Measurements from ENCODE around the gene CLASP1. TPM values are rescaled to one million over a fixed set of nuclear protein-coding genes. Genes with fewer than 3 reads are reported as not detected.

CLASP1 gene
- total and polyA plus RNA-seq, 2 donors (not counting 3 experiments of a cell fraction or from before 2014, with no cell fraction given), result 10.0 to 57.9 TPM

- ChIA-PET CTCF (interaction anchor here (1.4 kb wide), 1 partner anchor 10 kb away, joined by 7 read pairs; no protein-coding TSS in a partner anchor), POLR2A (interaction anchor here (0.9 kb wide), 1 partner anchor 17 kb away, joined by 3 read pairs; the partner anchor contains the start of gene RNU4ATAC)
- DNase-seq (ENCODE audit: low read depth, low spot score), result no peak
- no peaks in the 10 kb centered on the region for H3K9me1 ChIP-seq (replicated peaks; ENCODE audit: control insufficient read depth, extremely low read depth, insufficient read depth, low read length)
- H3K27me3 ChIP-seq (ENCODE audit: control insufficient read depth in 2 of 2, insufficient read depth in 2 of 2, low read length in 2 of 2), result no peaks in the 10 kb centered on the region
- dilution Hi-C loops (cut with MboI; ENCODE audit: extremely low pct_ligation_motif_present, low sequenced_read_pairs) (no loop called here), intact Hi-C loops (cut with micrococcal nuclease) (no loop called here)
- H3K27ac ChIP-seq (ENCODE audit: insufficient read depth, low read depth, low read length), result no peak overlapping the region
- H3K4me3 ChIP-seq (replicated peaks in 1 of 3; ENCODE audit: insufficient read depth in 1 of 3, low read depth in 1 of 3, low read length in 3 of 3), result no peak overlapping the region
- peaks cover 3% of the 10 kb centered on the region for H4K20me1 ChIP-seq (replicated peaks; ENCODE audit: control insufficient read depth, extremely low read depth, insufficient read depth, low read length)
- no TSS peak for BruUV-seq (replicated peaks)
- H3K9ac ChIP-seq (replicated peaks; ENCODE audit: extremely low read depth, insufficient read depth, low read length), result no peak overlapping the region
- TF ChIP-seq EZH2 (IDR thresholded peaks at IDR 0.05; ENCODE audit: borderline replicate concordance, low read depth, low read length, severe bottlenecking) (no peak), POLR2A (IDR thresholded peaks at IDR 0.05; ENCODE audit: low read depth, low read length) (no peak)
- no peaks in the 10 kb centered on the region for H3K4me1 ChIP-seq (ENCODE audit: control insufficient read depth, extremely low read depth, insufficient read depth, low read length)
- no peak overlapping the region for H3K4me2 ChIP-seq (ENCODE audit: insufficient read depth, low read length)
- FAIRE-seq, result no peak
- peaks cover 4% of the 10 kb centered on the region for H3K79me2 ChIP-seq (ENCODE audit: control insufficient read depth, insufficient read depth, low read length)
- no peak overlapping the region for H2AFZ ChIP-seq (ENCODE audit: low read depth, low read length)
- H3K9me3 ChIP-seq (replicated peaks; ENCODE audit: control insufficient read depth, insufficient read depth, low read length), result no peaks in the 10 kb centered on the region
- H3K36me3 ChIP-seq (ENCODE audit: control insufficient read depth in 2 of 2, extremely low read depth in 1 of 2, insufficient read depth in 2 of 2, low read length in 2 of 2), result peaks cover 6 to 9% of the 10 kb centered on the region in 2 experiments
Measured at GRCh38 chr2:121513597-121514333, 135.5 kb downstream of the CLASP1 start.

DNA sequence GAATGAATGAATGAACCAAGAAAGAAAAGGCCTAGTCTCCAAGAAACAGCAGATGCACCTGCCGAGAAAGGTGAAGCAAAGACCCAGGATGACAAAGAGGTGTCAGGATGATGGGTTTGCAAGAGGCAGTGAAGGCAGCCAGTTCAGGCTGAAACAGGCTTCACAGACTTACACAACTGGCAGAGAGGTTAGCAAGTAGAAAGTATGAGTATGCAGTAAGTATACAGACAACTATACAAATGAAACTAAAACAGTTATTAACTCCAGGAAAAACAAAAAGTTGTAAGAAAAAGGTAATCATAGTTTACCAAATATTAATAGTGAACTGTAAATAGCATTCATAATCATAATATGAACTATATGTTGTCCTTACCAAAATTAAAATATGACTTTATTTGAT, 138.4 kb downstream of the CLASP1 start:
- H2AFZ ChIP-seq (ENCODE audit: low read depth, low read length), result no peak overlapping the region
- intact Hi-C loops (cut with micrococcal nuclease), result no loop called here

More for the DNA sequence above, 138.4 kb downstream of the CLASP1 start:
- Histone ChIP-seq H3K27ac (ENCODE audit: insufficient read depth, low read depth, low read length) (no peak overlapping the region), H3K4me3 (replicated peaks in 1 of 3; ENCODE audit: insufficient read depth in 1 of 3, low read depth in 1 of 3, low read length in 3 of 3) (no peak overlapping the region), H3K79me2 (ENCODE audit: control insufficient read depth, insufficient read depth, low read length) (peaks cover 9% of the 10 kb centered on the region), H3K4me1 (ENCODE audit: control insufficient read depth, extremely low read depth, insufficient read depth, low read length) (peaks cover 5% of the 10 kb centered on the region), H4K20me1 (replicated peaks; ENCODE audit: control insufficient read depth, extremely low read depth, insufficient read depth, low read length) (peaks cover 3% of the 10 kb centered on the region), H3K9me3 (replicated peaks; ENCODE audit: control insufficient read depth, insufficient read depth, low read length) (no peaks in the 10 kb centered on the region), H3K4me2 (ENCODE audit: insufficient read depth, low read length) (no peak overlapping the region), H3K27me3 (ENCODE audit: control insufficient read depth in 2 of 2, insufficient read depth in 2 of 2, low read length in 2 of 2) (no peaks in the 10 kb centered on the region), H3K9ac (replicated peaks; ENCODE audit: extremely low read depth, insufficient read depth, low read length) (no peak overlapping the region), H3K9me1 (replicated peaks; ENCODE audit: control insufficient read depth, extremely low read depth, insufficient read depth, low read length) (no peaks in the 10 kb centered on the region), H3K36me3 (ENCODE audit: control insufficient read depth in 2 of 2, extremely low read depth in 1 of 2, insufficient read depth in 2 of 2, low read length in 2 of 2) (peaks cover 5 to 6% of the 10 kb centered on the region in 2 experiments)
- DNase-seq (ENCODE audit: low read depth, low spot score), result no peak
- POLR2A ChIA-PET, result no interaction called here
- no peak for FAIRE-seq
- dilution Hi-C loops (cut with MboI; ENCODE audit: extremely low pct_ligation_motif_present, low sequenced_read_pairs), result no loop called here
- TF ChIP-seq JUN (IDR thresholded peaks at IDR 0.05; ENCODE audit: borderline replicate concordance, insufficient read depth, insufficient read length, low read depth), result no peak
- TF ChIP-seq POLR2AphosphoS5 (IDR thresholded peaks at IDR 0.05; ENCODE audit: insufficient read depth, low read depth, low read length), result no peak
- no peak for TF ChIP-seq MYC (IDR thresholded peaks at IDR 0.05; ENCODE audit: low read depth, low read length)
- no peak for TF ChIP-seq MAX (IDR thresholded peaks at IDR 0.05; ENCODE audit: insufficient read depth, insufficient read length)
- TF ChIP-seq FOS (IDR thresholded peaks at IDR 0.05; ENCODE audit: borderline replicate concordance, insufficient read depth, low read length), result no peak
- BruUV-seq (replicated peaks), result no TSS peak
- CTCF ChIA-PET, result no interaction called here

Data from endothelial cell of umbilical vein (primary cell).